Motor neuron (in vitro differentiated cells): ENCODE results near the gene COL15A1. TPM values are rescaled to one million over a fixed set of nuclear protein-coding genes. Genes with fewer than 3 reads are reported as not detected.
A peak's percentile ranks its signal among the peaks of the same experiment; 100 is the strongest.
"Not testable (repeated sequence)": the region's sequence is repeated elsewhere in the genome, so short reads cannot be mapped to it uniquely, and the experiment has no call there.

ENCODE experiments used
- ATAC-seq, 8 experiments: fragments of 200-7000 bp; cut with Tn5 transposase; replicated peaks in 6 of 8; 2 replicates each; pipeline ENCODE4 v1.8.0; 2021; ENCODE audit warnings: mild to moderate bottlenecking in 8 of 8, moderate library complexity in 8 of 8
- H3K27ac ChIP-seq, 2 donors: fragments of 250-450 bp; sonication (Bioruptor Pico); 2 replicates each; pipeline ENCODE4 v1.9.0; 2021; ENCODE audit warnings: antibody characterized with exemption in 2 of 2, mild to moderate bottlenecking in 2 of 2, moderate library complexity in 1 of 2
- H3K4me1 ChIP-seq, 2 donors: fragments of 250-450 bp; sonication (Bioruptor Pico); replicated peaks in 1 of 2; 2 replicates each; pipeline ENCODE4 v1.6.1; 2021; ENCODE audit warnings: antibody characterized with exemption in 2 of 2, mild to moderate bottlenecking in 2 of 2, moderate library complexity in 1 of 2
- H3K4me3 ChIP-seq, 5 donors: fragments of 250-450 bp; sonication (Bioruptor Pico); 2 replicates each; pipeline ENCODE4 v1.9.0; 2021; ENCODE audit warnings: antibody characterized with exemption in 5 of 5, mild to moderate bottlenecking in 5 of 5, moderate library complexity in 4 of 5
- WGBS, 10 experiments: fragments of 450-650 bp; shearing (Covaris generic); methylation state at CpG; one replicate each; pipeline ENCODE4 v1.0.0; 2022; 5-methylcytosine and 5-hydroxymethylcytosine counted together
- in situ Hi-C, 9 experiments: fragments of 400-800 bp; cut with MboI; loops; one replicate each; pipeline ENCODE4 v1.15.0; 2021; ENCODE audit warnings: low sequenced_read_pairs in 9 of 9, low pct_unique_long_range_greater_than_20kb in 2 of 9; ENCODE audit not compliant: unreplicated experiment in 9 of 9
- total RNA-seq, 8 experiments: library from RNA; unstranded; fragments of 300-600 nt; gene quantifications; 2 replicates each; pipeline versions ENCODE4 v1.2.3 to v1.2.4, GENCODE V29; 2022

The COL15A1 gene
- total RNA-seq, 8 experiments from 2014 or later: 0.05 to 46.3 (median 0.35) TPM; not detected in 1

GRCh38 chr9:99090336-99091130 lies 146.8 kb downstream of the COL15A1 start:
- ATAC-seq: peak in 1 of 8 experiments; percentile 47
- in situ Hi-C loops: no loop called here
- Histone ChIP-seq H3K27ac (no peak overlapping the region), H3K4me3 (no peak overlapping the region), H3K4me1 (no peaks in the 10 kb centered on the region)
- WGBS, 10 experiments: 54 to 100% (median 83%) methylated on average over 1 to 5 of the region's 5 CpGs; no CpG with 5 or more reads in 1 of the 10 experiments

- in situ Hi-C loops: no loop called here
- WGBS, 10 experiments: 0 to 96% (median 80%) methylated on average over 1 to 4 of the region's 6 CpGs; no CpG with 5 or more reads in 1 of the 10 experiments
- Histone ChIP-seq H3K4me3 (no peak overlapping the region), H3K27ac (no peak overlapping the region), H3K4me1 (no peaks in the 10 kb centered on the region)
- ATAC-seq: peak in 1 of 8 experiments; percentile 86
Observed at GRCh38 chr9:99092643-99093491, 149.2 kb downstream of the COL15A1 start.

- no peak for ATAC-seq
- H3K4me3 ChIP-seq: no peak overlapping the region
- in situ Hi-C loops: no loop called here
- H3K27ac ChIP-seq: no peak overlapping the region
- WGBS, 10 experiments: 0 to 100% (median 86%) methylated on average over 1 to 3 of the region's 3 CpGs; no CpG with 5 or more reads in 6 of the 10 experiments
- no peaks in the 10 kb centered on the region for H3K4me1 ChIP-seq
Observed at GRCh38 chr9:99093492-99093791, 149.7 kb downstream of the COL15A1 start.

GRCh38 chr9:99095565-99095964 lies 151.9 kb downstream of the COL15A1 start:
- in situ Hi-C loops: no loop called here
- H3K4me1 ChIP-seq: no peaks in the 10 kb centered on the region
- 39 to 100% (median 82%) methylated on average over 1 to 3 of the region's 3 CpGs for WGBS, 10 experiments
- ATAC-seq: no peak
- H3K4me3 ChIP-seq: no peak overlapping the region
- no peak overlapping the region for H3K27ac ChIP-seq

- no peak overlapping the region for H3K27ac ChIP-seq
- 20 to 79% (median 60%) methylated on average over 1 to 3 of the region's 3 CpGs; no CpG with 5 or more reads in 1 of the 10 experiments for WGBS, 10 experiments
- H3K4me1 ChIP-seq: no peaks in the 10 kb centered on the region
- in situ Hi-C loops: no loop called here
- no peak overlapping the region for H3K4me3 ChIP-seq
- peak in 1 of 8 experiments; percentile 20 for ATAC-seq
Observed at GRCh38 chr9:99096409-99096808, 152.7 kb downstream of the COL15A1 start.

GRCh38 chr9:99099806-99100585 lies 156.3 kb downstream of the COL15A1 start:
- not testable (repeated sequence) for H3K4me1 ChIP-seq, ATAC-seq, H3K4me3 ChIP-seq, H3K27ac ChIP-seq
- in situ Hi-C loops: loop anchor here in 1 of 9 experiments (25.0 kb wide), 1 partner anchor 263 kb away; no protein-coding TSS in a partner anchor
- WGBS, 10 experiments: 58 to 93% (median 80%) methylated on average over 1 to 5 of the region's 5 CpGs

GRCh38 chr9:99101271-99101670 lies 157.6 kb downstream of the COL15A1 start:
- WGBS, 10 experiments: 88 to 100% (median 96%) methylated on average over 1 to 5 of the region's 5 CpGs; no CpG with 5 or more reads in 2 of the 10 experiments

GRCh38 chr9:99101812-99102211 lies 158.1 kb downstream of the COL15A1 start:
- WGBS, 10 experiments: 80 to 100% (median 100%) methylated on average over 1 to 2 of the region's 2 CpGs; no CpG with 5 or more reads in 2 of the 10 experiments
- in situ Hi-C loops: loop anchor here in 1 of 9 experiments (25.0 kb wide), 1 partner anchor 265 kb away; no protein-coding TSS in a partner anchor
- no peak for ATAC-seq
- H3K27ac ChIP-seq: no peak overlapping the region
- H3K4me3 ChIP-seq: no peak overlapping the region
- peaks cover 2 to 12% of the 10 kb centered on the region in 2 donors for H3K4me1 ChIP-seq

More at GRCh38 chr9:99101271-99101670, 157.6 kb downstream of the COL15A1 start:
- ATAC-seq: no peak
- Histone ChIP-seq H3K4me3 (no peak overlapping the region), H3K4me1 (peaks cover 0 to 7% of the 10 kb centered on the region in 2 donors), H3K27ac (no peak overlapping the region)
- in situ Hi-C loops: loop anchor here in 1 of 9 experiments (25.0 kb wide), 1 partner anchor 264 kb away; no protein-coding TSS in a partner anchor

- no peak overlapping the region for H3K27ac ChIP-seq
- no peak for ATAC-seq
- H3K4me3 ChIP-seq: no peak overlapping the region
- in situ Hi-C loops: loop anchor here in 1 of 9 experiments (25.0 kb wide), 1 partner anchor 266 kb away; no protein-coding TSS in a partner anchor
- H3K4me1 ChIP-seq: peaks cover 9 to 20% of the 10 kb centered on the region in 2 donors
- WGBS, 10 experiments: 49 to 90% (median 77%) methylated on average over 2 to 11 of the region's 11 CpGs
Observed at GRCh38 chr9:99103054-99103895, 159.6 kb downstream of the COL15A1 start.

GRCh38 chr9:99103901-99104458 lies 160.3 kb downstream of the COL15A1 start:
- no peak for ATAC-seq
- Histone ChIP-seq H3K4me3 (peak overlapping the region; percentile 62 to 95 (median 77)), H3K4me1 (peaks cover 9 to 20% of the 10 kb centered on the region in 2 donors), H3K27ac (no peak overlapping the region)
- in situ Hi-C loops: loop anchor here in 1 of 9 experiments (25.0 kb wide), 1 partner anchor 267 kb away; no protein-coding TSS in a partner anchor
- 2 to 94% (median 32%) methylated on average over 1 to 7 of the region's 14 CpGs; no CpG with 5 or more reads in 2 of the 10 experiments for WGBS, 10 experiments

- ATAC-seq: peak; percentile 78 to 95 (median 92)
- in situ Hi-C loops: loop anchor here in 1 of 9 experiments (25.0 kb wide), 1 partner anchor 267 kb away; no protein-coding TSS in a partner anchor
- Histone ChIP-seq H3K27ac (peak within 1 kb of the TSS; percentile 90 to 93), H3K4me1 (peaks cover 9 to 20% of the 10 kb centered on the region in 2 donors), H3K4me3 (peak within 1 kb of the TSS; percentile 62 to 95 (median 77))
- 6% methylated on average over 7 of the region's 60 CpGs; no CpG with 5 or more reads in 9 of the 10 experiments for WGBS, 10 experiments
Observed at GRCh38 chr9:99104459-99105151, 160.9 kb downstream of the COL15A1 start, which contains the start of gene TGFBR1. Gene TGFBR1, plus strand, starts transcription at chr9:99105113. Its CDS starts 93 bp downstream, at chr9:99105206.
